Naive thymus-derived CD4-positive, alpha-beta T cell (primary cell): ENCODE results near the gene ATN1. TPM values are rescaled to one million over a fixed set of nuclear protein-coding genes. Genes with fewer than 3 reads are reported as not detected.

Experiments
- ATAC-seq: fragments of 150-1000 bp; cut with Tn5 transposase; 2 replicates; pipeline ENCODE4 v1.10.0; 2021; ENCODE audit warnings: mild to moderate bottlenecking, moderate library complexity
- CTCF ChIA-PET: fragments of 350-600 bp; sonication (Branson Sonifier 250); formaldehyde crosslinking; loops from one replicate; lab custom pipeline; 2021; ENCODE audit warnings: antibody characterized with exemption; lab: Charles Lee
- POLR2A ChIA-PET: fragments of 350-600 bp; sonication (Branson Sonifier 250); formaldehyde crosslinking; loops from one replicate; lab custom pipeline; 2021; ENCODE audit warnings: antibody characterized with exemption, inconsistent platforms; lab: Charles Lee
- DNase-seq, 9 donors: peaks; one replicate each; pipeline versions ENCODE4 v3.0.0 to v3.0.0-alpha.2; 2020 to 2022; ENCODE audit warnings: mixed read lengths in 1 of 9
- H3K27ac ChIP-seq: one replicate; pipeline ENCODE4 v1.7.0; 2013; ENCODE audit warnings: mild to moderate bottlenecking, low read depth, low read length, moderate library complexity
- H3K27me3 ChIP-seq, 2 donors: one replicate each; pipeline ENCODE4 v1.7.0; 2013; ENCODE audit warnings: low read length in 2 of 2, mild to moderate bottlenecking in 2 of 2, moderate library complexity in 2 of 2; ENCODE audit not compliant: control insufficient read depth in 2 of 2, insufficient read depth in 2 of 2
- H3K36me3 ChIP-seq, 3 experiments: 1 replicate in 2 of 3; 2 replicates in 1 of 3; pipeline ENCODE4 v1.7.0; 2013; ENCODE audit warnings: low read length in 3 of 3, mild to moderate bottlenecking in 3 of 3, moderate library complexity in 1 of 3; ENCODE audit not compliant: insufficient read depth in 3 of 3, control insufficient read depth in 2 of 3
- H3K4me1 ChIP-seq, 2 donors: one replicate each; pipeline ENCODE4 v1.7.0; 2013; ENCODE audit warnings: low read length in 2 of 2, mild to moderate bottlenecking in 2 of 2, moderate library complexity in 1 of 2; ENCODE audit not compliant: control insufficient read depth in 2 of 2, insufficient read depth in 2 of 2
- H3K4me3 ChIP-seq: 2 replicates; pipeline ENCODE4 v1.7.0; 2013; ENCODE audit warnings: mild to moderate bottlenecking, low read length
- H3K9me3 ChIP-seq, 3 experiments: 1 replicate in 2 of 3; 2 replicates in 1 of 3; pipeline ENCODE4 v1.7.0; 2013; ENCODE audit warnings: low read length in 3 of 3; ENCODE audit not compliant: control insufficient read depth in 2 of 3
- H3K27ac Mint-ChIP-seq, 9 donors: one replicate each; pipeline ENCODE4 v1.8.0; 2020 to 2022; ENCODE audit warnings: mixed read lengths in 9 of 9, mild to moderate bottlenecking in 8 of 9, moderate library complexity in 5 of 9, inconsistent platforms in 2 of 9
- H3K27me3 Mint-ChIP-seq, 5 donors: one replicate each; pipeline ENCODE4 v1.8.0; 2021 to 2022; ENCODE audit warnings: mixed read lengths in 5 of 5, mild to moderate bottlenecking in 1 of 5
- H3K36me3 Mint-ChIP-seq, 5 donors: one replicate each; pipeline ENCODE4 v1.8.0; 2020 to 2022; ENCODE audit warnings: mixed read lengths in 5 of 5, mild to moderate bottlenecking in 3 of 5, inconsistent platforms in 1 of 5
- H3K4me1 Mint-ChIP-seq, 7 donors: one replicate each; pipeline ENCODE4 v1.8.0; 2020 to 2022; ENCODE audit warnings: mixed read lengths in 7 of 7, mild to moderate bottlenecking in 3 of 7, inconsistent platforms in 1 of 7
- H3K4me3 Mint-ChIP-seq, 10 donors: one replicate each; pipeline ENCODE4 v1.8.0; 2020 to 2022; ENCODE audit warnings: mild to moderate bottlenecking in 10 of 10, mixed read lengths in 10 of 10, moderate library complexity in 6 of 10, inconsistent platforms in 2 of 10
- H3K9me3 Mint-ChIP-seq, 11 donors: one replicate each; pipeline ENCODE4 v1.8.0; 2020 to 2022; ENCODE audit warnings: mixed read lengths in 11 of 11, mild to moderate bottlenecking in 4 of 11, inconsistent platforms in 1 of 11, moderate library complexity in 1 of 11
- intact Hi-C, 2 donors: fragments of 100-400 bp; cut with micrococcal nuclease; formaldehyde crosslinking; loops; one replicate each; pipeline ENCODE4 v1.15.1; 2023
- polyA plus RNA-seq, 2 donors: library from polyadenylated mRNA; unstranded; fragments of 300-500 nt; fragmentation: Illumina TruSeq; gene quantifications; one replicate each; pipeline ENCODE4 v1.2.3, GENCODE V29; 2021
- total RNA-seq, 6 experiments: library from RNA in 5 of 6; stranded (reverse) in 5 of 6; gene quantifications; 1 replicate in 5 of 6; 2 replicates in 1 of 6; pipeline ENCODE4 v1.2.3 and lab custom pipeline; 2021 to 2026

The ATN1 gene
- total and polyA plus RNA-seq, 7 experiments from 2014 or later, result 0.95 to 42.2 (median 32.9) TPM

GRCh38 chr12:6959805-6960592 is 32.2 kb downstream of the ATN1 start:
- H3K27ac Mint-ChIP-seq, result peak overlapping the region; percentile 96 to 100 (median 99)
- Histone ChIP-seq H3K9me3 (no peaks in the 10 kb centered on the region), H3K4me3 (peak overlapping the region; percentile 65), H3K27me3 (no peaks in the 10 kb centered on the region), H3K27ac (peak overlapping the region; percentile 95), H3K36me3 (peaks cover 5 to 47% (median 20%) of the 10 kb centered on the region in 3 experiments), H3K4me1 (peaks cover 81 to 91% of the 10 kb centered on the region in 2 donors)
- peaks cover 51 to 86% (median 77%) of the 10 kb centered on the region in 7 donors for H3K4me1 Mint-ChIP-seq
- H3K4me3 Mint-ChIP-seq, result peak overlapping the region; percentile 80 to 99 (median 93)
- ChIA-PET POLR2A (interaction anchor here (0.7 to 13.5 kb wide), 11 partner anchors 9 to 680 kb away, joined by 3 to 1270 read pairs (median 8); partner anchors contain the start of genes C12orf57, CDCA3, EMG1 and ENO2), CTCF (interaction anchor here (0.9 to 11.1 kb wide), 5 partner anchors 12 to 87 kb away, joined by 3 to 460 read pairs (median 8); partner anchors contain the start of genes C12orf57, PTPN6, RNU7-1 and SPSB2)
- no peaks in the 10 kb centered on the region for H3K27me3 Mint-ChIP-seq
- DNase-seq, result no peak
- ATAC-seq, result no peak
- intact Hi-C loops, result loop anchor here (10.0 kb wide), 2 partner anchors 195 to 355 kb away; partner anchors contain the start of genes CHD4 (in 1 of the 2) and PTMS (in 1 of the 2)
- no peaks in the 10 kb centered on the region for H3K9me3 Mint-ChIP-seq
- peaks cover 10 to 36% (median 21%) of the 10 kb centered on the region in 5 donors for H3K36me3 Mint-ChIP-seq

GRCh38 chr12:6960593-6961277 is 33.0 kb downstream of the ATN1 start:
- ATAC-seq, result peak; percentile 11
- no peaks in the 10 kb centered on the region for H3K9me3 ChIP-seq

GRCh38 chr12:6961278-6961694 is 33.5 kb downstream of the ATN1 start:
- Mint-ChIP-seq H3K4me1 (peaks cover 52 to 79% (median 74%) of the 10 kb centered on the region in 7 donors), H3K27ac (peak overlapping the region; percentile 96 to 100 (median 98)), H3K9me3 (no peaks in the 10 kb centered on the region), H3K36me3 (peaks cover 12 to 35% (median 26%) of the 10 kb centered on the region in 5 donors), H3K27me3 (no peaks in the 10 kb centered on the region), H3K4me3 (peak overlapping the region; percentile 66 to 99 (median 84))
- no peaks in the 10 kb centered on the region for H3K27me3 ChIP-seq
- no peaks in the 10 kb centered on the region for H3K9me3 ChIP-seq
- H3K36me3 ChIP-seq, result peaks cover 14 to 45% (median 17%) of the 10 kb centered on the region in 3 experiments
- intact Hi-C loops, result loop anchor here (1.0 kb wide), 5 partner anchors 8 to 37 kb away; partner anchors contain the start of genes C12orf57 (in 2 of the 2), EMG1 (in 1 of the 2) and PHB2 (in 1 of the 2)
- H3K27ac ChIP-seq, result peak overlapping the region; percentile 95
- POLR2A ChIA-PET, result interaction anchor here (0.5 to 13.5 kb wide), 11 partner anchors 8 to 147 kb away, joined by 3 to 1270 read pairs (median 9); partner anchors contain the start of genes C12orf57, CDCA3, EMG1 and ENO2
- CTCF ChIA-PET, result interaction anchor here (0.9 to 11.1 kb wide), 6 partner anchors 14 to 38 kb away, joined by 3 to 460 read pairs (median 4); partner anchors contain the start of genes C12orf57, PTPN6 and RNU7-1
- peaks cover 72 to 79% of the 10 kb centered on the region in 2 donors for H3K4me1 ChIP-seq
- peak overlapping the region; percentile 18 for H3K4me3 ChIP-seq
- DNase-seq (peak; percentile 61 to 94 (median 75)), ATAC-seq (peak; percentile 83)

More at GRCh38 chr12:6960593-6961277, 33.0 kb downstream of the ATN1 start:
- Mint-ChIP-seq H3K9me3 (no peaks in the 10 kb centered on the region), H3K4me3 (peak overlapping the region; percentile 66 to 99 (median 84)), H3K27me3 (no peaks in the 10 kb centered on the region), H3K4me1 (peaks cover 52 to 84% (median 77%) of the 10 kb centered on the region in 7 donors), H3K36me3 (peaks cover 10 to 37% (median 25%) of the 10 kb centered on the region in 5 donors), H3K27ac (peak overlapping the region; percentile 96 to 100 (median 98))
- H3K4me1 ChIP-seq, result peaks cover 78 to 85% of the 10 kb centered on the region in 2 donors
- H3K27me3 ChIP-seq, result no peaks in the 10 kb centered on the region
- peak overlapping the region; percentile 95 for H3K27ac ChIP-seq
- H3K36me3 ChIP-seq, result peaks cover 8 to 45% (median 21%) of the 10 kb centered on the region in 3 experiments
- ChIA-PET CTCF (interaction anchor here (0.9 to 11.1 kb wide), 6 partner anchors 13 to 88 kb away, joined by 3 to 460 read pairs (median 4); partner anchors contain the start of genes C12orf57, PTPN6, RNU7-1 and SPSB2), POLR2A (interaction anchor here (0.9 to 13.5 kb wide), 10 partner anchors 8 to 147 kb away, joined by 3 to 1270 read pairs (median 10); partner anchors contain the start of genes C12orf57, CDCA3, EMG1 and ENO2)
- peak in 2 of 9 donors; percentile 39 to 46 for DNase-seq
- intact Hi-C loops, result loop anchor here (1.0 kb wide), 5 partner anchors 7 to 36 kb away; partner anchors contain the start of genes C12orf57 (in 2 of the 2), EMG1 (in 1 of the 2) and PHB2 (in 1 of the 2)
- peak overlapping the region; percentile 18 for H3K4me3 ChIP-seq

GRCh38 chr12:6961695-6962284 is 34.0 kb downstream of the ATN1 start:
- Mint-ChIP-seq H3K27me3 (no peaks in the 10 kb centered on the region), H3K9me3 (no peaks in the 10 kb centered on the region), H3K4me3 (peak overlapping the region; percentile 66 to 99 (median 84)), H3K4me1 (peaks cover 47 to 74% (median 70%) of the 10 kb centered on the region in 7 donors), H3K36me3 (peaks cover 14 to 35% (median 29%) of the 10 kb centered on the region in 5 donors), H3K27ac (peak overlapping the region; percentile 96 to 100 (median 98))
- POLR2A ChIA-PET, result interaction anchor here (0.5 to 13.5 kb wide), 12 partner anchors 7 to 146 kb away, joined by 3 to 1270 read pairs (median 8); partner anchors contain the start of genes C12orf57, CDCA3, EMG1 and ENO2
- Histone ChIP-seq H3K9me3 (no peaks in the 10 kb centered on the region), H3K4me3 (peak overlapping the region; percentile 18), H3K27me3 (no peaks in the 10 kb centered on the region), H3K27ac (peak overlapping the region; percentile 95), H3K36me3 (peaks cover 12 to 45% (median 19%) of the 10 kb centered on the region in 3 experiments), H3K4me1 (peaks cover 67 to 74% of the 10 kb centered on the region in 2 donors)
- intact Hi-C loops, result loop anchor here (1.0 kb wide), 5 partner anchors 8 to 37 kb away; partner anchors contain the start of genes C12orf57 (in 2 of the 2), EMG1 (in 1 of the 2) and PHB2 (in 1 of the 2)
- DNase-seq (peak in 2 of 9 donors; percentile 26 to 54), ATAC-seq (peak; percentile 8)
- CTCF ChIA-PET, result interaction anchor here (0.9 to 11.1 kb wide), 6 partner anchors 14 to 38 kb away, joined by 3 to 460 read pairs (median 4); partner anchors contain the start of genes C12orf57, PTPN6 and RNU7-1

- DNase-seq, result no peak
Measured at GRCh38 chr12:6962285-6963015, 34.7 kb downstream of the ATN1 start.

More at GRCh38 chr12:6962285-6963015, 34.7 kb downstream of the ATN1 start:
- peaks cover 16 to 45% (median 19%) of the 10 kb centered on the region in 3 experiments for H3K36me3 ChIP-seq
- Mint-ChIP-seq H3K4me1 (peaks cover 41 to 67% (median 64%) of the 10 kb centered on the region in 7 donors), H3K36me3 (peaks cover 14 to 30% (median 24%) of the 10 kb centered on the region in 5 donors), H3K27ac (peak overlapping the region; percentile 96 to 100 (median 98)), H3K4me3 (peak overlapping the region in 9 of 10 donors; percentile 22 to 99 (median 80)), H3K9me3 (no peaks in the 10 kb centered on the region), H3K27me3 (no peaks in the 10 kb centered on the region)
- POLR2A ChIA-PET, result interaction anchor here (1.8 to 13.5 kb wide), 6 partner anchors 19 to 110 kb away, joined by 7 to 1270 read pairs (median 12); partner anchors contain the start of genes C12orf57, CDCA3, ENO2 and PTPN6
- H3K27ac ChIP-seq, result peak overlapping the region; percentile 95
- H3K4me3 ChIP-seq, result no peak overlapping the region
- H3K27me3 ChIP-seq, result no peaks in the 10 kb centered on the region
- H3K4me1 ChIP-seq, result peaks cover 60 to 67% of the 10 kb centered on the region in 2 donors
- no peak for ATAC-seq
- no peaks in the 10 kb centered on the region for H3K9me3 ChIP-seq
- CTCF ChIA-PET, result interaction anchor here (0.5 to 11.1 kb wide), 5 partner anchors 15 to 347 kb away, joined by 4 to 460 read pairs (median 4); partner anchors contain the start of genes C12orf57, PTPN6 and RNU7-1
- intact Hi-C loops, result no loop called here
